SK-N-SH (cell line): ENCODE measurements around the gene MARCHF10. TPM values are rescaled to one million over a fixed set of nuclear protein-coding genes. Genes with fewer than 3 reads are reported as not detected.

Experiments used
- CTCF ChIA-PET: fragments of 300-600, 350-600 bp; formaldehyde crosslinking; extraction: SDS; loops from one replicate; lab custom pipeline; 2021; lab: Yijun Ruan, JAX
- POLR2A ChIA-PET: fragments of 350-600 bp; sonication (Branson Sonifier 250); formaldehyde crosslinking; extraction: SDS; loops from one replicate; lab custom pipeline; 2020; ENCODE audit warnings: antibody characterized with exemption, inconsistent platforms; lab: Yijun Ruan, JAX
- DNase-seq: peaks from one replicate; pipeline ENCODE4 v3.0.0; 2012
- H2AFZ ChIP-seq: fragments of 200-600 bp; sonication (generic); 2 replicates; pipeline ENCODE4 v1.8.1; 2016; ENCODE audit warnings: antibody characterized with exemption, mild to moderate bottlenecking, low read depth
- H3F3A ChIP-seq: fragments of 200-600 bp; sonication (generic); replicated peaks from 2 replicates; pipeline ENCODE3; 2016; ENCODE audit warnings: antibody characterized with exemption, mild to moderate bottlenecking; ENCODE audit not compliant: insufficient read depth
- H3K27ac ChIP-seq, 2 experiments: fragments of 200-500 bp in 1 of 2; fragments of 200-600 bp in 1 of 2; sonication (Bioruptor generic) in 1 of 2; sonication (generic), shearing (Covaris generic) in 1 of 2; 2 replicates each; pipeline versions ENCODE4 v1.5.1 to v1.6.1; 2014 to 2016; ENCODE audit warnings: low read depth in 2 of 2, inconsistent platforms in 1 of 2, low read length in 1 of 2, mild to moderate bottlenecking in 1 of 2, mixed read lengths in 1 of 2
- H3K27me3 ChIP-seq: fragments of 200-600 bp; sonication (generic), shearing (Covaris generic); 2 replicates; pipeline ENCODE4 v1.6.1; 2016; ENCODE audit warnings: mixed run types; ENCODE audit not compliant: insufficient read depth
- H3K36me3 ChIP-seq, 2 experiments: fragments of 200-500 bp in 1 of 2; fragments of 200-600 bp in 1 of 2; sonication (Bioruptor generic) in 1 of 2; sonication (generic) in 1 of 2; replicated peaks in 1 of 2; 2 replicates each; pipeline versions ENCODE3 to v1.5.1; 2014 to 2016; ENCODE audit warnings: low read length in 1 of 2, mild to moderate bottlenecking in 1 of 2; ENCODE audit not compliant: insufficient read depth in 2 of 2, control insufficient read depth in 1 of 2
- H3K4me1 ChIP-seq, 2 experiments: fragments of 200-500 bp in 1 of 2; fragments of 200-600 bp in 1 of 2; sonication (Bioruptor generic) in 1 of 2; sonication (generic), shearing (Covaris generic) in 1 of 2; 2 replicates each; pipeline versions ENCODE4 v1.5.1 to v1.6.1; 2014 to 2016; ENCODE audit warnings: low read depth in 1 of 2, low read length in 1 of 2, mixed run types in 1 of 2; ENCODE audit not compliant: insufficient read depth in 2 of 2, control insufficient read depth in 1 of 2
- H3K4me2 ChIP-seq: fragments of 200-600 bp; sonication (generic), shearing (Covaris generic); 2 replicates; pipeline ENCODE4 v1.6.1; 2017; ENCODE audit warnings: mixed run types
- H3K4me3 ChIP-seq, 2 experiments: fragments of 200-500 bp in 1 of 2; fragments of 200-600 bp in 1 of 2; sonication (Bioruptor generic) in 1 of 2; sonication (generic), shearing (Covaris generic) in 1 of 2; 2 replicates each; pipeline versions ENCODE4 v1.5.1 to v1.8.1; 2014 to 2016; ENCODE audit warnings: low read depth in 2 of 2, inconsistent platforms in 1 of 2, low read length in 1 of 2, mild to moderate bottlenecking in 1 of 2, mixed read lengths in 1 of 2, moderate library complexity in 1 of 2
- H3K79me2 ChIP-seq: fragments of 200-600 bp; sonication (generic); 2 replicates; pipeline ENCODE4 v1.8.1; 2017; ENCODE audit warnings: mild to moderate bottlenecking; ENCODE audit not compliant: insufficient read depth
- H3K9ac ChIP-seq: fragments of 200-600 bp; sonication (generic); 2 replicates; pipeline ENCODE4 v1.6.1; 2017; ENCODE audit warnings: mixed run types
- H3K9me2 ChIP-seq: fragments of 200-600 bp; sonication (generic); 2 replicates; pipeline ENCODE4 v1.6.1; 2017; ENCODE audit warnings: mixed run types
- H3K9me3 ChIP-seq: fragments of 200-600 bp; sonication (generic); 2 replicates; pipeline ENCODE4 v1.6.1; 2017; ENCODE audit warnings: mixed run types, mild to moderate bottlenecking, moderate library complexity
- H4K20me1 ChIP-seq: fragments of 200-600 bp; sonication (generic); 2 replicates; pipeline ENCODE4 v1.6.1; 2017; ENCODE audit warnings: mild to moderate bottlenecking, mixed run types; ENCODE audit not compliant: insufficient read depth
- CHD2 ChIP-seq: fragments of 150-350 bp; IDR thresholded peaks from 2 replicates; pipeline ENCODE4 v1.6.1; 2018; ENCODE audit warnings: low read length; ENCODE audit not compliant: partially characterized antibody
- EP300 ChIP-seq, 2 experiments: IDR thresholded peaks; 2 replicates each; pipeline versions ENCODE4 v1.4.0 to v1.6.1; 2012; ENCODE audit warnings: borderline replicate concordance in 1 of 2, low read depth in 1 of 2, low read length in 1 of 2
- EZH2phosphoT487 ChIP-seq: fragments of 200-600 bp; sonication (generic); IDR thresholded peaks from 2 replicates; pipeline ENCODE4 v1.6.1; 2017; ENCODE audit warnings: low read depth, mixed run types, mild to moderate bottlenecking, antibody characterized with exemption, moderate library complexity, borderline replicate concordance
- FOSL2 ChIP-seq: IDR thresholded peaks from 2 replicates; pipeline ENCODE4 v1.4.0; 2012; ENCODE audit warnings: low read depth, mild to moderate bottlenecking, moderate library complexity, borderline replicate concordance
- FOXJ3 ChIP-seq: sonication (generic); formaldehyde crosslinking; IDR thresholded peaks from 2 replicates; pipeline ENCODE4 v1.5.1; 2020; ENCODE audit warnings: mild to moderate bottlenecking, missing genetic modification reagents
- FOXM1 ChIP-seq: IDR thresholded peaks from 2 replicates; pipeline ENCODE4 v1.4.0; 2012; ENCODE audit warnings: low read depth, mild to moderate bottlenecking
- GATA2 ChIP-seq: sonication (generic); formaldehyde crosslinking; IDR thresholded peaks from 2 replicates; pipeline ENCODE4 v1.5.0; 2020; ENCODE audit warnings: mild to moderate bottlenecking, missing genetic modification reagents
- JUND ChIP-seq: IDR thresholded peaks from 2 replicates; pipeline ENCODE4 v1.4.0; 2012
- MEF2A ChIP-seq: IDR thresholded peaks from 2 replicates; pipeline ENCODE4 v1.4.0; 2012; ENCODE audit warnings: low read depth, borderline replicate concordance
- MXI1 ChIP-seq: IDR thresholded peaks from 2 replicates; pipeline ENCODE4 v1.6.1; 2012; ENCODE audit warnings: mild to moderate bottlenecking, low read depth, low read length, improper control_type of control experiment
- NFIC ChIP-seq: IDR thresholded peaks from 2 replicates; pipeline ENCODE4 v1.4.0; 2012; ENCODE audit warnings: borderline replicate concordance
- POLR2AphosphoS5 ChIP-seq: IDR thresholded peaks from 2 replicates; pipeline ENCODE4 v1.6.1; 2012; ENCODE audit warnings: low read depth, low read length
- RCOR1 ChIP-seq: fragments of 150-350 bp; IDR thresholded peaks from 2 replicates; pipeline ENCODE4 v1.6.1; 2017; ENCODE audit warnings: antibody characterized with exemption, low read length
- RFX5 ChIP-seq: IDR thresholded peaks from 2 replicates; pipeline ENCODE4 v1.6.1; 2012; ENCODE audit warnings: mild to moderate bottlenecking, improper control_type of control experiment, low read length
- SMC3 ChIP-seq: IDR thresholded peaks from 2 replicates; pipeline ENCODE4 v1.6.1; 2012; ENCODE audit warnings: low read depth, low read length, improper control_type of control experiment
- TAF1 ChIP-seq: IDR thresholded peaks from 2 replicates; pipeline ENCODE4 v1.6.1; 2012; ENCODE audit warnings: low read depth, mild to moderate bottlenecking, low read length, moderate library complexity, borderline replicate concordance
- TCF12 ChIP-seq: IDR thresholded peaks from 2 replicates; pipeline ENCODE4 v1.4.0; 2012
- TEAD4 ChIP-seq: IDR thresholded peaks from 2 replicates; pipeline ENCODE4 v1.4.0; 2012; ENCODE audit warnings: mild to moderate bottlenecking, borderline replicate concordance; ENCODE audit not compliant: insufficient read depth
- YY1 ChIP-seq: IDR thresholded peaks from 2 replicates; pipeline ENCODE4 v1.4.0; 2012; ENCODE audit warnings: low read depth, mild to moderate bottlenecking
- WGBS: methylation state at CpG from one replicate; pipeline ENCODE4 v1.1.6; 2017; ENCODE audit warnings: low lambda C conversion rate; 5-methylcytosine and 5-hydroxymethylcytosine counted together
- polyA plus RNA-seq, 3 experiments: library from polyadenylated mRNA; depleted of rRNA; stranded (reverse); fragments of >200 nt; gene quantifications; 2 replicates each; pipeline ENCODE4 v1.2.3, GENCODE V29; 2012
- TF ChIP-seq, protein P1 (sequence below): IDR thresholded peaks from 2 replicates; pipeline ENCODE4 v1.4.0; 2012; ENCODE audit warnings: low read depth, borderline replicate concordance
- TF ChIP-seq, protein P2 (sequence below): IDR thresholded peaks from 2 replicates; pipeline ENCODE4; 2012
- TF ChIP-seq, protein P3 (sequence below): IDR thresholded peaks from 2 replicates; pipeline ENCODE4 v1.6.1; 2012; ENCODE audit warnings: mild to moderate bottlenecking, low read depth, low read length, moderate library complexity

MARCHF10 gene
- polyA plus RNA-seq, 1 of the 3 experiments (the other 2 are of a cell fraction): 0.16 TPM

DNA sequence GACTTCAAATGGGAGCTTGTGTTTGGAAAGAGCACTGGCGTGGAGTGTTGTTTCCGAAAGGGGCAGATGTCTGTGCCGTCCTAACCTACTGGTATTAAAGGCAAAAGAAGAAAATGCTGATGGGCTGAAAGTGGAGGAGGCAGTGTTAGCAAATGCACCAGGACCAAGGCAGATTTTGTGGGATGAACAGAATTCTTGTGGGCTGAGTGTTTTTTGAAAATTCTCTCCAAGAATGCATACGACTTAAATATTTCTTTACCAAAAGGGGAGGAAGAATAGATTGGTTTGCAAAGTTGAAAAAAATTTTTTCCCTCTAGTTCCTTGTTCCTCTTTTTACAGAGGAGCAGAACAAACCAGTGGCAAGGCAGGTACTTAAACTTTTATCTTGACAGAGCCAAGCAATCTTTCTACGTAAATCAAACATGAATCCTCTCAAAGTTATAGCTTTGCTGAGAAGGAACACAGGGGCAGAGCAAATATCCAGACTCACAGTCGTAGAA is 16.8 kb downstream of the MARCHF10 start (continued):
- TF ChIP-seq TCF12: peak; percentile 68; the same call in 1 of the 2 replicates
- TF ChIP-seq JUND: peak; percentile 77; the same call in 1 of the 2 replicates
- TF ChIP-seq MXI1: no peak
- no peak for TF ChIP-seq FOXJ3
- peak in 1 of 2 experiments; percentile 73; a peak in 1 of 4 replicates for TF ChIP-seq EP300 (IDR thresholded peaks at IDR 0.05; ENCODE audit: borderline replicate concordance in 1 of 2, low read depth in 1 of 2, low read length in 1 of 2)
- TF ChIP-seq POLR2AphosphoS5: peak; percentile 66; the same call in 1 of the 2 replicates
- TF ChIP-seq, protein P1, sequence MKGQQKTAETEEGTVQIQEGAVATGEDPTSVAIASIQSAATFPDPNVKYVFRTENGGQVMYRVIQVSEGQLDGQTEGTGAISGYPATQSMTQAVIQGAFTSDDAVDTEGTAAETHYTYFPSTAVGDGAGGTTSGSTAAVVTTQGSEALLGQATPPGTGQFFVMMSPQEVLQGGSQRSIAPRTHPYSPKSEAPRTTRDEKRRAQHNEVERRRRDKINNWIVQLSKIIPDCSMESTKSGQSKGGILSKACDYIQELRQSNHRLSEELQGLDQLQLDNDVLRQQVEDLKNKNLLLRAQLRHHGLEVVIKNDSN: no peak
- TF ChIP-seq NFIC: no peak; the same call in 1 of the 2 replicates

DNA sequence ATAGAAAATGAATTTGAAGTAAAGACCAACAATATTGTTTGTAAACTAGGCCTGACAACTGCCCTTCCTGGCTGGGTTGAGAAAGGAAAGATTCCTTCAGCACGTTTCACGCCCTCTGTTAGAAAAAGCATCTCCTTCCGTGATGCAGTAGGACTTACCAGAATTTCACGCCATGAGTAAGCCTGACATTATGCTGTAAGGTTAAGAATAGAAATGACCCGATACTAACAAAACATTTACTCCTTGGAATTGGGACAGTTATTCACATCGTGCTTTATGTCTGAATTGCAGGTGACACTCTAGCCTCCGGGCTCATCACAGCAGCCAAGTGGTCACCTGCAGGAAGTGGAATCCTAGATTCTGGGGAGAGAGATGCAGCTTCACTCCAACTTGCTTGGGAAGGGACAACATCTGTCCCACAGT is 17.5 kb downstream of the MARCHF10 start:
- DNase-seq: no peak
- Histone ChIP-seq H3K79me2 (no peaks in the 10 kb centered on the region), H3K36me3 (no peaks in the 10 kb centered on the region), H3K9me2 (no peaks in the 10 kb centered on the region), H2AFZ (peak overlapping the region; percentile 39; the same call in 1 of the 2 replicates), H3K9ac (peak overlapping the region; percentile 65), H3K27ac (peak overlapping the region; percentile 63 to 86; a peak in 3 of 4 replicates)
- WGBS: 56% methylated on average over 7 of the region's 7 CpGs
- POLR2A ChIA-PET: no interaction called here
- TF ChIP-seq MXI1 (no peak), GATA2 (CRISPR knock-in tag) (no peak), FOXM1 (no peak), POLR2AphosphoS5 (no peak), FOXJ3 (no peak), TAF1 (no peak), SMC3 (no peak), TCF12 (peak; percentile 25; the same call in 1 of the 2 replicates), MEF2A (no peak; the same call in 1 of the 2 replicates), YY1 (no peak), FOSL2 (0 out of 2 replicates have a peak, but pooled peaks have one; percentile 11), RCOR1 (no peak), EZH2phosphoT487 (no peak), JUND (no peak), TEAD4 (peak; percentile 15; the same call in 1 of the 2 replicates), CHD2 (no peak), RFX5 (no peak)
- TF ChIP-seq, protein P2, sequence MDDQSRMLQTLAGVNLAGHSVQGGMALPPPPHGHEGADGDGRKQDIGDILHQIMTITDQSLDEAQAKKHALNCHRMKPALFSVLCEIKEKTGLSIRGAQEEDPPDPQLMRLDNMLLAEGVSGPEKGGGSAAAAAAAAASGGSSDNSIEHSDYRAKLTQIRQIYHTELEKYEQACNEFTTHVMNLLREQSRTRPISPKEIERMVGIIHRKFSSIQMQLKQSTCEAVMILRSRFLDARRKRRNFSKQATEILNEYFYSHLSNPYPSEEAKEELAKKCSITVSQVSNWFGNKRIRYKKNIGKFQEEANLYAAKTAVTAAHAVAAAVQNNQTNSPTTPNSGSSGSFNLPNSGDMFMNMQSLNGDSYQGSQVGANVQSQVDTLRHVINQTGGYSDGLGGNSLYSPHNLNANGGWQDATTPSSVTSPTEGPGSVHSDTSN: 0 out of 2 replicates have a peak, but pooled peaks have one; percentile 25
- TF ChIP-seq, protein P3, sequence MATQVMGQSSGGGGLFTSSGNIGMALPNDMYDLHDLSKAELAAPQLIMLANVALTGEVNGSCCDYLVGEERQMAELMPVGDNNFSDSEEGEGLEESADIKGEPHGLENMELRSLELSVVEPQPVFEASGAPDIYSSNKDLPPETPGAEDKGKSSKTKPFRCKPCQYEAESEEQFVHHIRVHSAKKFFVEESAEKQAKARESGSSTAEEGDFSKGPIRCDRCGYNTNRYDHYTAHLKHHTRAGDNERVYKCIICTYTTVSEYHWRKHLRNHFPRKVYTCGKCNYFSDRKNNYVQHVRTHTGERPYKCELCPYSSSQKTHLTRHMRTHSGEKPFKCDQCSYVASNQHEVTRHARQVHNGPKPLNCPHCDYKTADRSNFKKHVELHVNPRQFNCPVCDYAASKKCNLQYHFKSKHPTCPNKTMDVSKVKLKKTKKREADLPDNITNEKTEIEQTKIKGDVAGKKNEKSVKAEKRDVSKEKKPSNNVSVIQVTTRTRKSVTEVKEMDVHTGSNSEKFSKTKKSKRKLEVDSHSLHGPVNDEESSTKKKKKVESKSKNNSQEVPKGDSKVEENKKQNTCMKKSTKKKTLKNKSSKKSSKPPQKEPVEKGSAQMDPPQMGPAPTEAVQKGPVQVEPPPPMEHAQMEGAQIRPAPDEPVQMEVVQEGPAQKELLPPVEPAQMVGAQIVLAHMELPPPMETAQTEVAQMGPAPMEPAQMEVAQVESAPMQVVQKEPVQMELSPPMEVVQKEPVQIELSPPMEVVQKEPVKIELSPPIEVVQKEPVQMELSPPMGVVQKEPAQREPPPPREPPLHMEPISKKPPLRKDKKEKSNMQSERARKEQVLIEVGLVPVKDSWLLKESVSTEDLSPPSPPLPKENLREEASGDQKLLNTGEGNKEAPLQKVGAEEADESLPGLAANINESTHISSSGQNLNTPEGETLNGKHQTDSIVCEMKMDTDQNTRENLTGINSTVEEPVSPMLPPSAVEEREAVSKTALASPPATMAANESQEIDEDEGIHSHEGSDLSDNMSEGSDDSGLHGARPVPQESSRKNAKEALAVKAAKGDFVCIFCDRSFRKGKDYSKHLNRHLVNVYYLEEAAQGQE: no peak
- TF ChIP-seq, all 33 proteins: peak for 4
- CTCF ChIA-PET: no interaction called here
- no peaks in the 10 kb centered on the region for H4K20me1 ChIP-seq
- H3K4me1 ChIP-seq: peaks cover 3 to 19% of the 10 kb centered on the region in 2 experiments
- H3K9me3 ChIP-seq: no peaks in the 10 kb centered on the region
- H3K4me3 ChIP-seq: peak overlapping the region in 1 of 2 experiments; percentile 1; a peak in 1 of 4 replicates
- H3K27me3 ChIP-seq: no peaks in the 10 kb centered on the region
- peak overlapping the region; percentile 43 for H3K4me2 ChIP-seq
- peaks cover 46% of the 10 kb centered on the region for H3F3A ChIP-seq
